Mucosa of gallbladder (tissue), 1 donor: ENCODE measurements around the gene CD300LG. TPM values are rescaled to one million over a fixed set of nuclear protein-coding genes. Genes with fewer than 3 reads are reported as not detected.
"Not testable (repeated sequence)": the region's sequence is repeated elsewhere in the genome, so short reads cannot be mapped to it uniquely, and the experiment has no call there.

ENCODE experiments used
- DNase-seq: peaks from one replicate; pipeline ENCODE4 v3.0.0-alpha.2; 2020; ENCODE audit warnings: low spot score
- total RNA-seq: library from RNA; stranded (reverse); gene quantifications from one replicate; pipeline ENCODE4 v1.2.1, GENCODE V29; 2021
- donor health status: DM: no; HTN: no; CAD: no.

The CD300LG gene
- total RNA-seq, 1 donor from 2014 or later, result 1.5 TPM

GRCh38 chr17:43879723-43880419 lies 32.9 kb downstream of the CD300LG start:
- DNase-seq, result no peak

GRCh38 chr17:43880420-43880991 lies 33.5 kb downstream of the CD300LG start:
- DNase-seq, result peak; percentile 52

GRCh38 chr17:43881181-43881580 lies 34.2 kb downstream of the CD300LG start:
- no peak for DNase-seq

- DNase-seq, result no peak
These were observed 35.0 kb downstream of the CD300LG start for GRCh38 chr17:43881758-43882505.

- DNase-seq, result no peak
These were observed 35.9 kb downstream of the CD300LG start for GRCh38 chr17:43882761-43883415.

- no peak for DNase-seq
These were observed 41.6 kb downstream of the CD300LG start for GRCh38 chr17:43888548-43888947.

- no peak for DNase-seq
These were observed 43.3 kb downstream of the CD300LG start for GRCh38 chr17:43890240-43890639.

GRCh38 chr17:43891851-43892646 lies 45.1 kb downstream of the CD300LG start:
- DNase-seq, result no peak

- no peak for DNase-seq
These were observed 45.6 kb downstream of the CD300LG start for GRCh38 chr17:43892647-43892952.

GRCh38 chr17:43894494-43894893 lies 47.5 kb downstream of the CD300LG start:
- not testable (repeated sequence) for DNase-seq

- no peak for DNase-seq
These were observed 50.9 kb downstream of the CD300LG start for GRCh38 chr17:43897831-43898230.

- no peak for DNase-seq
These were observed 51.5 kb downstream of the CD300LG start for GRCh38 chr17:43898446-43898845.

GRCh38 chr17:43900183-43900857 lies 53.3 kb downstream of the CD300LG start:
- DNase-seq, result peak; percentile 83

GRCh38 chr17:43900858-43901754 lies 54.1 kb downstream of the CD300LG start:
- DNase-seq, result no peak

- DNase-seq, result no peak
These were observed 55.0 kb downstream of the CD300LG start for GRCh38 chr17:43901861-43902589.

GRCh38 chr17:43905400-43905984 lies 58.5 kb downstream of the CD300LG start:
- DNase-seq, result no peak

- DNase-seq, result peak; percentile 56
These were observed 59.2 kb downstream of the CD300LG start for GRCh38 chr17:43905985-43906852.

- DNase-seq, result no peak
These were observed 60.0 kb downstream of the CD300LG start for GRCh38 chr17:43906951-43907424.
